GM18505 (cell line): Measurements from ENCODE around the gene SPA17.
A peak's percentile ranks its signal among the peaks of the same experiment; 100 is the strongest.

Experiments used
- ATAC-seq: cut with Tn5 transposase; IDR thresholded peaks from one replicate; pipeline ENCODE4 v1.9.1; 2021; ENCODE audit not compliant: unreplicated experiment
- POLR2A ChIP-seq: IDR thresholded peaks from 4 replicates; pipeline ENCODE4 v1.6.1; 2011; ENCODE audit warnings: borderline replicate concordance; ENCODE audit not compliant: insufficient read depth, insufficient read length; ENCODE audit errors: extremely low read depth

SPA17 gene

GRCh38 chr11:124673333-124674167, at the start of gene SPA17, which contains the start of gene SIAE:
Gene SPA17, plus strand, starts transcription at chr11:124673904. Its CDS starts 1,361 bp downstream, at chr11:124675265.
Gene SIAE, minus strand, starts transcription at chr11:124673739. Its CDS starts 31 bp downstream, at chr11:124673708.
- peak; percentile 83 for ATAC-seq
- peak; percentile 66 for TF ChIP-seq POLR2A

GRCh38 chr11:124625504-124626168, 48.1 kb upstream of the SPA17 start:
- no peak for TF ChIP-seq POLR2A
- ATAC-seq = no peak

GRCh38 chr11:124627546-124627945, 46.2 kb upstream of the SPA17 start:
- no peak for TF ChIP-seq POLR2A
- ATAC-seq = no peak

GRCh38 chr11:124629961-124630360, 43.7 kb upstream of the SPA17 start:
- ATAC-seq = no peak

GRCh38 chr11:124633355-124633754, 40.3 kb upstream of the SPA17 start:
- no peak for ATAC-seq
- TF ChIP-seq POLR2A = no peak

More at GRCh38 chr11:124629961-124630360, 43.7 kb upstream of the SPA17 start:
- no peak for TF ChIP-seq POLR2A

GRCh38 chr11:124635932-124636331, 37.8 kb upstream of the SPA17 start:
- ATAC-seq = no peak
- no peak for TF ChIP-seq POLR2A

GRCh38 chr11:124638500-124638899, 35.2 kb upstream of the SPA17 start:
- TF ChIP-seq POLR2A = no peak
- no peak for ATAC-seq

GRCh38 chr11:124639186-124639585, 34.5 kb upstream of the SPA17 start:
- no peak for ATAC-seq
- no peak for TF ChIP-seq POLR2A

GRCh38 chr11:124640666-124641065, 33.0 kb upstream of the SPA17 start:
- ATAC-seq = no peak
- TF ChIP-seq POLR2A = no peak

GRCh38 chr11:124642628-124643027, 31.1 kb upstream of the SPA17 start:
- ATAC-seq = no peak
- no peak for TF ChIP-seq POLR2A

- no peak for TF ChIP-seq POLR2A
- ATAC-seq = no peak
Measured at GRCh38 chr11:124643042-124643604, 30.6 kb upstream of the SPA17 start.

GRCh38 chr11:124643605-124644425, 29.9 kb upstream of the SPA17 start:
- ATAC-seq = no peak
- no peak for TF ChIP-seq POLR2A

- TF ChIP-seq POLR2A = no peak
- no peak for ATAC-seq
Measured at GRCh38 chr11:124644426-124645280, 29.1 kb upstream of the SPA17 start.

GRCh38 chr11:124646148-124646547, 27.6 kb upstream of the SPA17 start:
- no peak for TF ChIP-seq POLR2A
- ATAC-seq = no peak
